Keratinocyte (primary cell): ENCODE data around the gene DGCR8.

Experiments used
- CTCF ChIP-seq, 3 experiments: IDR thresholded peaks in 1 of 3; conservative IDR thresholded peaks in 1 of 3; optimal IDR thresholded peaks in 1 of 3; 2 replicates in 2 of 3; 3 replicates in 1 of 3; pipeline versions ENCODE3 to v1.5.1; 2011; ENCODE audit warnings: low read length in 3 of 3, mild to moderate bottlenecking in 3 of 3, moderate library complexity in 2 of 3, control low read depth in 1 of 3, inconsistent platforms in 1 of 3; ENCODE audit not compliant: insufficient read depth in 2 of 3; ENCODE audit errors: extremely low read depth in 1 of 3
- EZH2 ChIP-seq: IDR thresholded peaks from one replicate; pipeline ENCODE4 v1.6.1; 2012; ENCODE audit warnings: inconsistent platforms, mild to moderate bottlenecking, low read length, moderate library complexity

- TF ChIP-seq CTCF (optimal IDR thresholded peaks at IDR 0.05 in 1 of 3, IDR thresholded peaks at IDR 0.05 in 1 of 3, conservative IDR thresholded peaks at IDR 0.05 in 1 of 3; ENCODE audit: extremely low read depth in 1 of 3, insufficient read depth in 2 of 3, low read length in 3 of 3) (no peak), EZH2 (no peak)
Measured at GRCh38 chr22:20046730-20047129, 33.3 kb upstream of the DGCR8 start.
